Measurements from ENCODE around the gene SERGEF. TPM values are rescaled to one million over a fixed set of nuclear protein-coding genes. Genes with fewer than 3 reads are reported as not detected.
"Not testable (repeated sequence)": the region's sequence is repeated elsewhere in the genome, so short reads cannot be mapped to it uniquely, and the experiment has no call there.

Gene SERGEF
- total RNA-seq, 6 experiments from 2014 or later, result 8.4 to 19.5 (median 15.8) TPM

DNA sequence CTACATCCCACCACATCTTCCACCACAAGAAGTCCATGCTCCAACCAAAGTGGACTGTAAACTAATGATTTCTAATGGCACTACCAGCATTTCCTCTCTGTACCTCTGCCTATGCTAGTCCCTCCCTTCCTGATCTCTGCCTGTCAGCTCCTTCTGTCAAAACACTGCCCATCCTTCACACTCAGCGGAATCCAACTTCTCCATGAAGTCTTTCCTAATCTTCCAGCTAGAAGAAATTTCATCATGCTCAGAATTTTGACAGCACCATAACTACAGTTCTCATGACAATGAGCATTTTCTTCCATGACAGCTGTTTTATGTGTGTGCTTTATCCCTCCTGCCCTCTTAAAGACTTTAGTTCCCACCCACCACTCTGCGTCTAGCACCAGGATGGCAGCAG, 111.4 kb downstream of the SERGEF start:
- no peak overlapping the region for H3K4me3 ChIP-seq
- H3K9me3 ChIP-seq, result no peaks in the 10 kb centered on the region
- intact Hi-C loops (cut with DNase I), result no loop called here
- no peak overlapping the region for H3K27ac ChIP-seq
- ATAC-seq (peak in 2 of 4 donors; percentile 22 to 28), DNase-seq (no peak)
- H3K4me1 ChIP-seq, result no peaks in the 10 kb centered on the region
- no peaks in the 10 kb centered on the region for H3K27me3 ChIP-seq
- no peak for TF ChIP-seq POLR2A (IDR thresholded peaks at IDR 0.05)
- TF ChIP-seq, protein P1, sequence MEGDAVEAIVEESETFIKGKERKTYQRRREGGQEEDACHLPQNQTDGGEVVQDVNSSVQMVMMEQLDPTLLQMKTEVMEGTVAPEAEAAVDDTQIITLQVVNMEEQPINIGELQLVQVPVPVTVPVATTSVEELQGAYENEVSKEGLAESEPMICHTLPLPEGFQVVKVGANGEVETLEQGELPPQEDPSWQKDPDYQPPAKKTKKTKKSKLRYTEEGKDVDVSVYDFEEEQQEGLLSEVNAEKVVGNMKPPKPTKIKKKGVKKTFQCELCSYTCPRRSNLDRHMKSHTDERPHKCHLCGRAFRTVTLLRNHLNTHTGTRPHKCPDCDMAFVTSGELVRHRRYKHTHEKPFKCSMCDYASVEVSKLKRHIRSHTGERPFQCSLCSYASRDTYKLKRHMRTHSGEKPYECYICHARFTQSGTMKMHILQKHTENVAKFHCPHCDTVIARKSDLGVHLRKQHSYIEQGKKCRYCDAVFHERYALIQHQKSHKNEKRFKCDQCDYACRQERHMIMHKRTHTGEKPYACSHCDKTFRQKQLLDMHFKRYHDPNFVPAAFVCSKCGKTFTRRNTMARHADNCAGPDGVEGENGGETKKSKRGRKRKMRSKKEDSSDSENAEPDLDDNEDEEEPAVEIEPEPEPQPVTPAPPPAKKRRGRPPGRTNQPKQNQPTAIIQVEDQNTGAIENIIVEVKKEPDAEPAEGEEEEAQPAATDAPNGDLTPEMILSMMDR (IDR thresholded peaks at IDR 0.05), result no peak
- WGBS (ENCODE audit: insufficient coverage, low coverage, low lambda C conversion rate, missing lambda C conversion rate), result 93% methylated on average over 2 of the region's 2 CpGs
- H3K36me3 ChIP-seq, result no peaks in the 10 kb centered on the region

GRCh38 chr11:17898782-17899181, 114.1 kb downstream of the SERGEF start:
- intact Hi-C loops (cut with DNase I), result no loop called here
- DNase-seq, result no peak
- no peak for ATAC-seq
- TF ChIP-seq POLR2A (IDR thresholded peaks at IDR 0.05), result no peak
- TF ChIP-seq, protein P1 (IDR thresholded peaks at IDR 0.05), result no peak
- Histone ChIP-seq H3K27ac (no peak overlapping the region), H3K4me1 (no peaks in the 10 kb centered on the region), H3K9me3 (no peaks in the 10 kb centered on the region), H3K4me3 (no peak overlapping the region), H3K27me3 (no peaks in the 10 kb centered on the region), H3K36me3 (no peaks in the 10 kb centered on the region)
- WGBS (ENCODE audit: insufficient coverage, low coverage, low lambda C conversion rate, missing lambda C conversion rate), result 100% methylated on average over 3 of the region's 3 CpGs

- intact Hi-C loops (cut with DNase I), result no loop called here
Measured at GRCh38 chr11:17898071-17898470, 114.8 kb downstream of the SERGEF start.

GRCh38 chr11:17897495-17897894, 115.4 kb downstream of the SERGEF start:
- ATAC-seq, result no peak
- DNase-seq, result no peak
- TF ChIP-seq, protein P1 (IDR thresholded peaks at IDR 0.05), result no peak
- no peak for TF ChIP-seq POLR2A (IDR thresholded peaks at IDR 0.05)
- Histone ChIP-seq H3K4me1 (no peaks in the 10 kb centered on the region), H3K9me3 (no peaks in the 10 kb centered on the region), H3K27me3 (no peaks in the 10 kb centered on the region), H3K4me3 (no peak overlapping the region), H3K27ac (no peak overlapping the region), H3K36me3 (no peaks in the 10 kb centered on the region)
- intact Hi-C loops (cut with DNase I), result no loop called here
- 100% methylated on average over 1 of the region's 1 CpG for WGBS (ENCODE audit: insufficient coverage, low coverage, low lambda C conversion rate, missing lambda C conversion rate)

More at GRCh38 chr11:17898071-17898470, 114.8 kb downstream of the SERGEF start:
- Histone ChIP-seq H3K27ac (no peak overlapping the region), H3K4me3 (no peak overlapping the region), H3K4me1 (no peaks in the 10 kb centered on the region), H3K36me3 (no peaks in the 10 kb centered on the region), H3K9me3 (no peaks in the 10 kb centered on the region), H3K27me3 (no peaks in the 10 kb centered on the region)
- TF ChIP-seq POLR2A (IDR thresholded peaks at IDR 0.05), result no peak
- TF ChIP-seq, protein P1 (IDR thresholded peaks at IDR 0.05), result no peak
- WGBS (ENCODE audit: insufficient coverage, low coverage, low lambda C conversion rate, missing lambda C conversion rate), result 90% methylated on average over 1 of the region's 1 CpG
- ATAC-seq (no peak), DNase-seq (no peak)

- H3K27ac ChIP-seq; DNase-seq; ATAC-seq; H3K36me3 ChIP-seq; H3K9me3 ChIP-seq; intact Hi-C loops (cut with DNase I); H3K4me1 ChIP-seq; H3K4me3 ChIP-seq; H3K27me3 ChIP-seq: not testable (repeated sequence)
- WGBS (ENCODE audit: insufficient coverage, low coverage, low lambda C conversion rate, missing lambda C conversion rate), result 88% methylated on average over 5 of the region's 6 CpGs
Measured at GRCh38 chr11:17896496-17897151, 116.2 kb downstream of the SERGEF start.
